ENCODE data around the gene ZNF566.

ZNF566 gene

DNA sequence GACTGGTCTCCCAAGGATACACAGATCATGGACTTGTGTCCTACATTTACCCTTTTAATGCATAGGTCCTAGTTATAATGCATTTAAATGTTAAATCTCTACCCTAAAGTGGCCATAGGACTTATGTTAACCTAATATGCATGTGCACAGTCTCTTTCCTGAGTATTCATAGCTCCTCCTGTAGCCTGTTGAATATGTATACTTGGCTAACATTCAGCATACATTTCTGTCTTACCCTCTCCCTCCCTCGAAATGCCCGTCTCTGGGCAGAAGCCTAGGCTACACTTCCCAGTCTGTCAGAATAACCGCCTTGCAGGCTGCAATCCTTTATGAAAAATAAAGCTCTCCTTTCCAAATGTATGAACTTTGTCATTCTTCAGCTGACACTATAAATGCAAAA is 84.9 kb downstream of the ZNF566 start:
- no peak overlapping the region for H3K14ac ChIP-seq (ENCODE audit: low read length in 2 of 2)
- no peak overlapping the region for H4K8ac ChIP-seq (ENCODE audit: low read length)
- no peak overlapping the region for H3K4ac ChIP-seq (ENCODE audit: low read depth in 1 of 2, low read length in 2 of 2)
- H2AFZ ChIP-seq (ENCODE audit: low read depth, low read length), result no peak overlapping the region
- no peak overlapping the region for H2BK12ac ChIP-seq (ENCODE audit: low read length in 2 of 2)
- no peak overlapping the region for H3K4me2 ChIP-seq (ENCODE audit: low read length, poor library complexity, severe bottlenecking)
- H3K27ac ChIP-seq (ENCODE audit: low read length, poor library complexity, severe bottlenecking), result no peak overlapping the region
- no peak overlapping the region for H2BK5ac ChIP-seq (ENCODE audit: low read depth, low read length, poor library complexity, severe bottlenecking)
- no peak overlapping the region for H3K23ac ChIP-seq (ENCODE audit: low read length in 2 of 2)
- H3K4me1 ChIP-seq (ENCODE audit: control insufficient read depth, insufficient read depth, low read depth, low read length), result no peaks in the 10 kb centered on the region
- H2BK15ac ChIP-seq (ENCODE audit: low read depth, poor library complexity, severe bottlenecking), result no peak overlapping the region
- H2BK120ac ChIP-seq (ENCODE audit: low read depth, low read length), result no peak overlapping the region
- no peak for DNase-seq
- no peak overlapping the region for H3K9ac ChIP-seq (ENCODE audit: low read length)
- H3K9me3 ChIP-seq (ENCODE audit: control insufficient read depth, low read length), result peaks cover 90% of the 10 kb centered on the region
- H3K79me1 ChIP-seq (replicated peaks; ENCODE audit: low read length, poor library complexity, severe bottlenecking), result peaks cover 9% of the 10 kb centered on the region
- no peak overlapping the region for H3K18ac ChIP-seq (ENCODE audit: low read depth in 1 of 2, low read length in 2 of 2)
- peak overlapping the region in 1 of 2 experiments; percentile 62 for H3K4me3 ChIP-seq (ENCODE audit: insufficient read depth in 1 of 2, low read depth in 1 of 2, low read length in 2 of 2)
- no peak overlapping the region for H4K91ac ChIP-seq (ENCODE audit: low read length)
- no peak overlapping the region for H2AK5ac ChIP-seq (ENCODE audit: low read length, severe bottlenecking)
- H3K27me3 ChIP-seq (ENCODE audit: control insufficient read depth in 1 of 2, insufficient read depth in 1 of 2, low read length in 2 of 2), result no peaks in the 10 kb centered on the region
- H3K36me3 ChIP-seq (ENCODE audit: control insufficient read depth in 1 of 2, insufficient read depth in 2 of 2, low read depth in 1 of 2, low read length in 2 of 2), result peaks cover 42 to 92% of the 10 kb centered on the region in 2 experiments
- 100% methylated on average over 3 of the region's 3 CpGs for WGBS

- Histone ChIP-seq H3K9me3 (ENCODE audit: control insufficient read depth, low read length) (peaks cover 92% of the 10 kb centered on the region), H2BK5ac (ENCODE audit: low read depth, low read length, poor library complexity, severe bottlenecking) (no peak overlapping the region), H2BK120ac (ENCODE audit: low read depth, low read length) (no peak overlapping the region), H3K4me3 (ENCODE audit: insufficient read depth in 1 of 2, low read depth in 1 of 2, low read length in 2 of 2) (peak overlapping the region in 1 of 2 experiments; percentile 20), H3K4me2 (ENCODE audit: low read length, poor library complexity, severe bottlenecking) (no peak overlapping the region), H3K4ac (ENCODE audit: low read depth in 1 of 2, low read length in 2 of 2) (no peak overlapping the region), H2AFZ (ENCODE audit: low read depth, low read length) (no peak overlapping the region), H3K23ac (ENCODE audit: low read length in 2 of 2) (no peak overlapping the region), H3K27ac (ENCODE audit: low read length, poor library complexity, severe bottlenecking) (no peak overlapping the region), H4K8ac (ENCODE audit: low read length) (no peak overlapping the region), H3K36me3 (ENCODE audit: control insufficient read depth in 1 of 2, insufficient read depth in 2 of 2, low read depth in 1 of 2, low read length in 2 of 2) (peaks cover 49 to 88% of the 10 kb centered on the region in 2 experiments), H3K9ac (ENCODE audit: low read length) (no peak overlapping the region), H4K91ac (ENCODE audit: low read length) (no peak overlapping the region), H2BK15ac (ENCODE audit: low read depth, poor library complexity, severe bottlenecking) (no peak overlapping the region), H3K4me1 (ENCODE audit: control insufficient read depth, insufficient read depth, low read depth, low read length) (no peaks in the 10 kb centered on the region), H3K27me3 (ENCODE audit: control insufficient read depth in 1 of 2, insufficient read depth in 1 of 2, low read length in 2 of 2) (no peaks in the 10 kb centered on the region), H2AK5ac (ENCODE audit: low read length, severe bottlenecking) (no peak overlapping the region), H2BK12ac (ENCODE audit: low read length in 2 of 2) (no peak overlapping the region), H3K79me1 (replicated peaks; ENCODE audit: low read length, poor library complexity, severe bottlenecking) (peaks cover 2% of the 10 kb centered on the region), H3K18ac (ENCODE audit: low read depth in 1 of 2, low read length in 2 of 2) (no peak overlapping the region), H3K14ac (ENCODE audit: low read length in 2 of 2) (no peak overlapping the region)
- DNase-seq, result no peak
- 97% methylated on average over 7 of the region's 7 CpGs for WGBS
These were observed 87.9 kb downstream of the ZNF566 start for GRCh38 chr19:36401475-36401874.

DNA sequence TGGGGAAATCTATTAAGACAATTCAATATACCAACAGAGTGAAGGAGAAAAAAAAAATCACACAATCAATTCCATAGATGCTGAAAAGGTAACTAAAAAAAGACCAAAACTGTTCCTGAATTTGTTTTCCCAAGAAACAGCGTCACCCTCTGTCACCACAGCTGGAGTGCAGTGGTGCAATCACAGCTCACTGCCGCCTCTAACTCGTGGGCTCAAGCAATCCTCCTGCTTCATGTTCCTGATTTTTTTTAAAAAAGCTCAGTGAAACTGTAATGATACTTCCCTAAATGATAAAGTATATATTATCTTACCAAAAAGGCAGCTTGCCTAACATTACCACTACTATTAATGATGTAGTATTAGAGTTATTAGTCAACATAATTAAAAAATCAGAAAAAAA is 90.8 kb downstream of the ZNF566 start:
- Histone ChIP-seq H3K27ac (ENCODE audit: low read length, poor library complexity, severe bottlenecking) (no peak overlapping the region), H3K9ac (ENCODE audit: low read length) (no peak overlapping the region), H4K8ac (ENCODE audit: low read length) (no peak overlapping the region), H2BK15ac (ENCODE audit: low read depth, poor library complexity, severe bottlenecking) (no peak overlapping the region), H3K27me3 (ENCODE audit: control insufficient read depth in 1 of 2, insufficient read depth in 1 of 2, low read length in 2 of 2) (no peaks in the 10 kb centered on the region), H3K4ac (ENCODE audit: low read depth in 1 of 2, low read length in 2 of 2) (no peak overlapping the region), H3K9me3 (ENCODE audit: control insufficient read depth, low read length) (peaks cover 90% of the 10 kb centered on the region), H2AK5ac (ENCODE audit: low read length, severe bottlenecking) (no peak overlapping the region), H3K14ac (ENCODE audit: low read length in 2 of 2) (no peak overlapping the region), H3K79me1 (replicated peaks; ENCODE audit: low read length, poor library complexity, severe bottlenecking) (peaks cover 2% of the 10 kb centered on the region), H3K18ac (ENCODE audit: low read depth in 1 of 2, low read length in 2 of 2) (no peak overlapping the region), H2BK12ac (ENCODE audit: low read length in 2 of 2) (no peak overlapping the region), H3K23ac (ENCODE audit: low read length in 2 of 2) (no peak overlapping the region), H2AFZ (ENCODE audit: low read depth, low read length) (no peak overlapping the region), H3K4me2 (ENCODE audit: low read length, poor library complexity, severe bottlenecking) (no peak overlapping the region), H3K4me3 (ENCODE audit: insufficient read depth in 1 of 2, low read depth in 1 of 2, low read length in 2 of 2) (no peak overlapping the region), H3K4me1 (ENCODE audit: control insufficient read depth, insufficient read depth, low read depth, low read length) (no peaks in the 10 kb centered on the region), H3K36me3 (ENCODE audit: control insufficient read depth in 1 of 2, insufficient read depth in 2 of 2, low read depth in 1 of 2, low read length in 2 of 2) (peaks cover 48 to 85% of the 10 kb centered on the region in 2 experiments), H2BK5ac (ENCODE audit: low read depth, low read length, poor library complexity, severe bottlenecking) (no peak overlapping the region), H4K91ac (ENCODE audit: low read length) (no peak overlapping the region), H2BK120ac (ENCODE audit: low read depth, low read length) (no peak overlapping the region)
- 100% methylated on average over 1 of the region's 3 CpGs for WGBS
- no peak for DNase-seq
